Smooth muscle cell (in vitro differentiated cells): ENCODE data around the gene PLEKHM1. TPM values are rescaled to one million over a fixed set of nuclear protein-coding genes. Genes with fewer than 3 reads are reported as not detected.

Experiments
- DNase-seq: peaks from one replicate; lab custom pipeline; 2025; ENCODE audit not compliant: unreplicated experiment; lab: John Stamatoyannopoulos, UW
- H2AFZ ChIP-seq: fragments of 200-600 bp; sonication (generic); 2 replicates; pipeline ENCODE4 v1.6.0; 2016; ENCODE audit warnings: antibody characterized with exemption, low read depth, mild to moderate bottlenecking
- H3F3A ChIP-seq: fragments of 200-600 bp; sonication (generic); 2 replicates; pipeline ENCODE4 v1.6.0; 2017; ENCODE audit warnings: antibody characterized with exemption, low read depth
- H3K27ac ChIP-seq: fragments of 200-600 bp; sonication (generic); 2 replicates; pipeline ENCODE4 v1.5.1; 2016; ENCODE audit warnings: low read depth, mild to moderate bottlenecking
- H3K27me3 ChIP-seq: fragments of 200-600 bp; sonication (generic); 2 replicates; pipeline ENCODE4 v1.6.1; 2016; ENCODE audit warnings: low read depth, mild to moderate bottlenecking
- H3K36me3 ChIP-seq: fragments of 200-600 bp; sonication (generic); 2 replicates; pipeline ENCODE4 v1.5.1; 2016; ENCODE audit warnings: low read depth
- H3K4me1 ChIP-seq: fragments of 200-600 bp; sonication (generic); 2 replicates; pipeline ENCODE4 v1.5.1; 2016; ENCODE audit warnings: low read depth
- H3K4me2 ChIP-seq: fragments of 200-600 bp; sonication (generic); 2 replicates; pipeline ENCODE4 v1.6.0; 2016; ENCODE audit warnings: mild to moderate bottlenecking
- H3K4me3 ChIP-seq: fragments of 200-600 bp; sonication (generic); 2 replicates; pipeline ENCODE4 v1.5.1; 2016; ENCODE audit warnings: mild to moderate bottlenecking
- H3K79me2 ChIP-seq: fragments of 200-600 bp; sonication (generic); 2 replicates; pipeline ENCODE4 v1.6.0; 2016; ENCODE audit warnings: low read depth, mild to moderate bottlenecking
- H3K9ac ChIP-seq: fragments of 200-600 bp; sonication (generic); 2 replicates; pipeline ENCODE4 v1.6.0; 2016; ENCODE audit warnings: low read depth
- H3K9me3 ChIP-seq: fragments of 200-600 bp; sonication (generic); replicated peaks from 2 replicates; pipeline ENCODE4 v1.5.1; 2016; ENCODE audit warnings: low read depth
- H4K20me1 ChIP-seq: fragments of 200-600 bp; sonication (generic); 2 replicates; pipeline ENCODE4 v1.6.0; 2016; ENCODE audit warnings: low read depth
- WGBS: methylation state at CpG from one replicate; pipeline ENCODE4 v1.1.7; 2016; ENCODE audit warnings: low lambda C conversion rate; 5-methylcytosine and 5-hydroxymethylcytosine counted together
- polyA plus RNA-seq: library from polyadenylated mRNA; unstranded; fragments of >200 nt; fragmentation: Nextera tagmentation; extraction: Ambion mirVana; gene quantifications from 2 replicates; pipeline ENCODE4 v1.2.1, GENCODE V29; 2016
- total RNA-seq: library from RNA; depleted of rRNA; stranded (reverse); fragments of >200 nt; gene quantifications from 2 replicates; pipeline ENCODE4 v1.2.3, GENCODE V29; 2014
- TF ChIP-seq, protein P1 (sequence below): fragments of 200-600 bp; sonication (generic); IDR thresholded peaks from 2 replicates; pipeline ENCODE4 v1.5.1; 2017; ENCODE audit warnings: borderline replicate concordance, mild to moderate bottlenecking, antibody characterized with exemption; ENCODE audit not compliant: insufficient read depth, poor library complexity, severe bottlenecking

Gene PLEKHM1
- total and polyA plus RNA-seq, 2 experiments from 2014 or later, result 8.7 to 15.1 TPM

GRCh38 chr17:45391918-45392317 is 98.6 kb downstream of the PLEKHM1 start:
- H3K4me3 ChIP-seq, result no peak overlapping the region
- H3K79me2 ChIP-seq, result no peaks in the 10 kb centered on the region
- no peak overlapping the region for H3K27ac ChIP-seq
- no peak overlapping the region for H3K9ac ChIP-seq
- H4K20me1 ChIP-seq, result no peaks in the 10 kb centered on the region
- WGBS, result 100% methylated on average over 2 of the region's 2 CpGs
- H3K9me3 ChIP-seq, result no peaks in the 10 kb centered on the region
- no peaks in the 10 kb centered on the region for H3F3A ChIP-seq
- no peaks in the 10 kb centered on the region for H3K27me3 ChIP-seq
- peaks cover 3% of the 10 kb centered on the region for H3K4me1 ChIP-seq
- DNase-seq, result no peak
- H3K36me3 ChIP-seq, result no peaks in the 10 kb centered on the region
- TF ChIP-seq, protein P1, sequence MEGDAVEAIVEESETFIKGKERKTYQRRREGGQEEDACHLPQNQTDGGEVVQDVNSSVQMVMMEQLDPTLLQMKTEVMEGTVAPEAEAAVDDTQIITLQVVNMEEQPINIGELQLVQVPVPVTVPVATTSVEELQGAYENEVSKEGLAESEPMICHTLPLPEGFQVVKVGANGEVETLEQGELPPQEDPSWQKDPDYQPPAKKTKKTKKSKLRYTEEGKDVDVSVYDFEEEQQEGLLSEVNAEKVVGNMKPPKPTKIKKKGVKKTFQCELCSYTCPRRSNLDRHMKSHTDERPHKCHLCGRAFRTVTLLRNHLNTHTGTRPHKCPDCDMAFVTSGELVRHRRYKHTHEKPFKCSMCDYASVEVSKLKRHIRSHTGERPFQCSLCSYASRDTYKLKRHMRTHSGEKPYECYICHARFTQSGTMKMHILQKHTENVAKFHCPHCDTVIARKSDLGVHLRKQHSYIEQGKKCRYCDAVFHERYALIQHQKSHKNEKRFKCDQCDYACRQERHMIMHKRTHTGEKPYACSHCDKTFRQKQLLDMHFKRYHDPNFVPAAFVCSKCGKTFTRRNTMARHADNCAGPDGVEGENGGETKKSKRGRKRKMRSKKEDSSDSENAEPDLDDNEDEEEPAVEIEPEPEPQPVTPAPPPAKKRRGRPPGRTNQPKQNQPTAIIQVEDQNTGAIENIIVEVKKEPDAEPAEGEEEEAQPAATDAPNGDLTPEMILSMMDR, result no peak
- no peak overlapping the region for H3K4me2 ChIP-seq
- no peak overlapping the region for H2AFZ ChIP-seq

DNA sequence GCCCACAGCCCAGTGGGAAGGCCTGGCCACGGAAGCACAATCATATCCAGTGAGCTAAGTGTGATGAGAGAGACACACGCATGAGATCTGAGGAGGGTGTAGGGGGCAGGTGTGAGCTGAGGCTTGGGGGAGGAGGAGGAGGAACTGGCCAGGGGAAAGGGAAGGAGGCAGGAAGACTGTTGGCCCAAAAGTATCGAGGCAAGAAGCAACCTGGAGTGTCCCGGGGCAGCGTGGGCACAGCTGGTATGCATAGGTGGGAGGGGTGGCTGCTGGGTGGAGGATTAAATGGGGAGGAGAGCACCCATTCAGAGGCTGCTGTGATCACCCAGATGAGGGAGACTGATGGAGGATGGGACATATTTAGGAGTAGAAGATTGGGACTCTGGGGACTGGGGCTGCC is 99.2 kb downstream of the PLEKHM1 start:
- Histone ChIP-seq H2AFZ (no peak overlapping the region), H3F3A (no peaks in the 10 kb centered on the region), H3K4me2 (no peak overlapping the region), H3K9me3 (no peaks in the 10 kb centered on the region), H3K27ac (no peak overlapping the region), H3K4me1 (peaks cover 3% of the 10 kb centered on the region), H3K36me3 (no peaks in the 10 kb centered on the region), H4K20me1 (no peaks in the 10 kb centered on the region), H3K4me3 (no peak overlapping the region), H3K27me3 (no peaks in the 10 kb centered on the region), H3K9ac (no peak overlapping the region), H3K79me2 (no peaks in the 10 kb centered on the region)
- 81% methylated on average over 5 of the region's 5 CpGs for WGBS
- TF ChIP-seq, protein P1, result no peak
- DNase-seq, result no peak

DNA sequence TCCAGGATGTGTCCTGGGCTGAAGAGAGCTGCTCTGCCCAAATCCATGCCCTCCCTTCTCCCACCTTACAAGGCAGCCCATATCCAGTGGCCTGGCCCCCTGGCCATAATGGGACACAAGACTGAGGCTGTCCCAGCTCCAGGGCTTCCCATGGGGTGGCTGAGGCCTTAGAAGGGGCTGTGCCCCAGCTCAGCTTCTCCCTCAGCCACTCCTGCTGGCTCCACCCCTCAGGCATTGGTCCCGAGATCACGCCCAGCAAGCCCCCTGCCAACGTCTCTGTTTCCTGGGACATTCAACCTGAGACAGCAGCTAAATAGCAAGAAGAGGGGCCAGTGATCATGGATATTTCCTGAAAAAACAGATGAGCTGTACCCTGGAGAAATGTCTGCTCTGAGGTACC is 101.2 kb downstream of the PLEKHM1 start:
- no peak for DNase-seq
- Histone ChIP-seq H3K4me3 (no peak overlapping the region), H2AFZ (no peak overlapping the region), H3K79me2 (no peaks in the 10 kb centered on the region), H3K4me1 (no peaks in the 10 kb centered on the region), H3F3A (no peaks in the 10 kb centered on the region), H3K4me2 (no peak overlapping the region), H3K36me3 (no peaks in the 10 kb centered on the region), H3K9ac (no peak overlapping the region), H3K9me3 (no peaks in the 10 kb centered on the region), H3K27me3 (no peaks in the 10 kb centered on the region), H4K20me1 (no peaks in the 10 kb centered on the region), H3K27ac (no peak overlapping the region)
- 46% methylated on average over 3 of the region's 3 CpGs for WGBS
- TF ChIP-seq, protein P1, result no peak

- Histone ChIP-seq H2AFZ (no peak overlapping the region), H3K9me3 (no peaks in the 10 kb centered on the region), H3K4me1 (no peaks in the 10 kb centered on the region), H3K4me2 (no peak overlapping the region), H3K4me3 (no peak overlapping the region), H4K20me1 (no peaks in the 10 kb centered on the region), H3K9ac (no peak overlapping the region), H3K27me3 (no peaks in the 10 kb centered on the region), H3K27ac (no peak overlapping the region), H3F3A (no peaks in the 10 kb centered on the region), H3K79me2 (no peaks in the 10 kb centered on the region), H3K36me3 (no peaks in the 10 kb centered on the region)
- WGBS, result 65% methylated on average over 10 of the region's 10 CpGs
- DNase-seq, result no peak
- TF ChIP-seq, protein P1, result no peak
Measured at GRCh38 chr17:45388604-45389325, 101.8 kb downstream of the PLEKHM1 start.
